Measurements from ENCODE around the gene L3MBTL2.

DNA sequence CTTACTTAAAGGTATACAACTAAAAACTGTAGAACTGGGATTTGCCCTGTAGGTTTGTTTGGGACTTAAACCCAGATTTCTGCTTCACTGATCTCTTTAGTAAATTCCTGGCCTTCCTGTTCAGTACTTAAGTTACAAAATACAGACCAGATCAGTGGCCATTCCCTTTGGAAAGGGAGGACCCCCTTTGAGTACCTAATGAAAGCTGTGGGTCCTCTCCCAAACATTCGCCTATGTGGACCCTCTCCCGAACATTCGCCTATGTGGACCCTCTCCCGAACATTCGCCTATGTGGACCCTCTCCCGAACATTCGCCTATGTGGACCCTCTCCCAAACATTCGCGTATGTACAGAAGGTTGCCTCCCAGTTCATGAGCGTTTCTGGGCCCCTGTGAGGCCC, 10.3 kb downstream of the L3MBTL2 start:
- no peak for TF ChIP-seq EZH2 (IDR thresholded peaks at IDR 0.05)
- TF ChIP-seq POLR2AphosphoS5 (IDR thresholded peaks at IDR 0.05; ENCODE audit: borderline replicate concordance, low read depth, low read length) = no peak
- no peak for TF ChIP-seq FOXP2 (optimal IDR thresholded peaks at IDR 0.05; ENCODE audit: control extremely low read depth, extremely low read length, insufficient read depth)

Data from SK-N-MC (cell line).